IMR-90 (cell line): ENCODE results near the gene IGSF22.

Experiments used
- CEBPB ChIP-seq: IDR thresholded peaks from 2 replicates; pipeline ENCODE4 v1.6.1; 2012; ENCODE audit warnings: low read depth, low read length, improper control_type of control experiment
- CTCF ChIP-seq: conservative IDR thresholded peaks from 2 replicates; pipeline ENCODE4 v1.5.1; 2012; ENCODE audit warnings: mild to moderate bottlenecking, low read depth, low read length, improper control_type of control experiment
- FOS ChIP-seq: fragments of 150-350 bp; IDR thresholded peaks from 2 replicates; pipeline ENCODE4 v1.6.1; 2016; ENCODE audit warnings: low read depth, low read length
- MAFK ChIP-seq: IDR thresholded peaks from 2 replicates; pipeline ENCODE4 v1.6.1; 2012; ENCODE audit warnings: low read depth, low read length, improper control_type of control experiment
- MAZ ChIP-seq: IDR thresholded peaks from 2 replicates; pipeline ENCODE4 v1.6.1; 2012; ENCODE audit warnings: low read depth, mild to moderate bottlenecking, low read length, improper control_type of control experiment, moderate library complexity, borderline replicate concordance
- MXI1 ChIP-seq: IDR thresholded peaks from 2 replicates; pipeline ENCODE4 v1.6.1; 2012; ENCODE audit warnings: low read depth, mild to moderate bottlenecking, low read length, moderate library complexity, borderline replicate concordance
- NFE2L2 ChIP-seq: fragments of 150-350 bp; IDR thresholded peaks from 2 replicates; pipeline ENCODE4 v1.6.1; 2016; ENCODE audit warnings: low read depth, mild to moderate bottlenecking, low read length
- POLR2A ChIP-seq: IDR thresholded peaks from 2 replicates; pipeline ENCODE4 v1.6.1; 2012; ENCODE audit warnings: mild to moderate bottlenecking, low read depth, low read length
- RAD21 ChIP-seq: IDR thresholded peaks from 2 replicates; pipeline ENCODE4 v1.6.1; 2012; ENCODE audit warnings: low read length, improper control_type of control experiment
- RCOR1 ChIP-seq: IDR thresholded peaks from 2 replicates; pipeline ENCODE4 v1.6.1; 2012; ENCODE audit warnings: mild to moderate bottlenecking, low read length, improper control_type of control experiment; ENCODE audit not compliant: insufficient replicate concordance
- RFX5 ChIP-seq: IDR thresholded peaks from 2 replicates; pipeline ENCODE4 v1.8.0; 2012; ENCODE audit warnings: low read depth, mild to moderate bottlenecking, low read length, moderate library complexity
- SMC3 ChIP-seq: fragments of 150-350 bp; IDR thresholded peaks from 2 replicates; pipeline ENCODE4 v1.6.1; 2016; ENCODE audit warnings: low read depth, mild to moderate bottlenecking, antibody characterized with exemption, low read length, moderate library complexity
- TF ChIP-seq, protein P1 (sequence below): fragments of 150-350 bp; IDR thresholded peaks from 2 replicates; pipeline ENCODE4 v1.6.1; 2017; ENCODE audit warnings: mild to moderate bottlenecking, antibody characterized with exemption, low read length, low read depth
- TF ChIP-seq, protein P2 (sequence below): fragments of 150-350 bp; IDR thresholded peaks from 2 replicates; pipeline ENCODE4 v1.6.1; 2016; ENCODE audit warnings: low read depth, mild to moderate bottlenecking, low read length, moderate library complexity, borderline replicate concordance

DNA sequence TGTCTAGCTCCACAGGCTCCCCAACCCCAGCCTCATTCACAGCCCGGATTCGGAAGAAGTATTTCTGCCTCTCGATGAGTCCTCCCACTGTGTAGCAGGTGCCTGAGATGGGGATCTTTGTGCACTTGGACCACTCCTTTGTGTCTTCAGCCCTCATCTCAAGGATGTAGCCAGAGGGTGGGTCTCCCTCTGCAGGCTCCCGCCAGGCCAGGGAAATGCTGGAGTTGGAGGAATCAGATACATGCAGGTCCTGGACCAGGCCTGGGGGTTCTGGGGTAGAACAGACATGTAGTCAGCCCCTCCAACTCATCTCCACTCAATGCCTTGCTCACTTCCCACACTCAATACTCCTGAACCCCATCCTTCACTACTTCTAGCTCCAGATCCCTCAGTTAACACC lies 16.6 kb downstream of the IGSF22 start:
- TF ChIP-seq, protein P1, sequence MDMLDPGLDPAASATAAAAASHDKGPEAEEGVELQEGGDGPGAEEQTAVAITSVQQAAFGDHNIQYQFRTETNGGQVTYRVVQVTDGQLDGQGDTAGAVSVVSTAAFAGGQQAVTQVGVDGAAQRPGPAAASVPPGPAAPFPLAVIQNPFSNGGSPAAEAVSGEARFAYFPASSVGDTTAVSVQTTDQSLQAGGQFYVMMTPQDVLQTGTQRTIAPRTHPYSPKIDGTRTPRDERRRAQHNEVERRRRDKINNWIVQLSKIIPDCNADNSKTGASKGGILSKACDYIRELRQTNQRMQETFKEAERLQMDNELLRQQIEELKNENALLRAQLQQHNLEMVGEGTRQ = no peak
- no peak for TF ChIP-seq CTCF
- no peak for TF ChIP-seq SMC3
- no peak for TF ChIP-seq FOS
- TF ChIP-seq MAZ = no peak
- TF ChIP-seq POLR2A = no peak
- no peak for TF ChIP-seq MXI1
- TF ChIP-seq, protein P2, sequence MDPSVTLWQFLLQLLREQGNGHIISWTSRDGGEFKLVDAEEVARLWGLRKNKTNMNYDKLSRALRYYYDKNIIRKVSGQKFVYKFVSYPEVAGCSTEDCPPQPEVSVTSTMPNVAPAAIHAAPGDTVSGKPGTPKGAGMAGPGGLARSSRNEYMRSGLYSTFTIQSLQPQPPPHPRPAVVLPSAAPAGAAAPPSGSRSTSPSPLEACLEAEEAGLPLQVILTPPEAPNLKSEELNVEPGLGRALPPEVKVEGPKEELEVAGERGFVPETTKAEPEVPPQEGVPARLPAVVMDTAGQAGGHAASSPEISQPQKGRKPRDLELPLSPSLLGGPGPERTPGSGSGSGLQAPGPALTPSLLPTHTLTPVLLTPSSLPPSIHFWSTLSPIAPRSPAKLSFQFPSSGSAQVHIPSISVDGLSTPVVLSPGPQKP = no peak
- no peak for TF ChIP-seq NFE2L2
- TF ChIP-seq RAD21 = no peak
- TF ChIP-seq RCOR1 = no peak
- TF ChIP-seq CEBPB = no peak
- no peak for TF ChIP-seq MAFK
- TF ChIP-seq RFX5 = no peak
